IMR-90 (cell line): ENCODE measurements around the gene LMLN. TPM values are rescaled to one million over a fixed set of nuclear protein-coding genes. Genes with fewer than 3 reads are reported as not detected.
A peak's percentile ranks its signal among the peaks of the same experiment; 100 is the strongest.

Source experiments
- ATAC-seq: fragments of 200-7000 bp; cut with Tn5 transposase; 2 replicates; pipeline ENCODE4 v1.9.1; 2020; ENCODE audit warnings: low read depth, mild to moderate bottlenecking, moderate library complexity
- BruUV-seq: library from RNA; stranded (reverse); fragments of 400-500 nt; replicated peaks from 2 replicates; lab custom pipeline; 2021; lab: Mats Ljungman, UMichigan
- CTCF ChIA-PET: fragments of 300-600 bp; formaldehyde crosslinking; extraction: SDS; loops from one replicate; lab custom pipeline; 2021; ENCODE audit warnings: antibody characterized with exemption; lab: Yijun Ruan, JAX
- POLR2A ChIA-PET: fragments of 300-600 bp; sonication (Branson Sonifier 250); formaldehyde crosslinking; loops from one replicate; lab custom pipeline; 2022; ENCODE audit warnings: antibody characterized with exemption; ENCODE audit not compliant: unreplicated experiment; lab: Charles Lee
- DNase-seq: peaks from one replicate; pipeline ENCODE4 v3.0.0; 2013
- H2AFZ ChIP-seq: replicated peaks from 2 replicates; pipeline ENCODE3; 2013; ENCODE audit warnings: low read length, mild to moderate bottlenecking; ENCODE audit not compliant: poor library complexity
- H2AK5ac ChIP-seq: 2 replicates; pipeline ENCODE4 v1.6.1; 2013; ENCODE audit warnings: low read depth, low read length, inconsistent platforms
- H2AK9ac ChIP-seq: replicated peaks from 2 replicates; pipeline ENCODE3; 2013; ENCODE audit warnings: mild to moderate bottlenecking, low read depth, low read length, moderate library complexity; ENCODE audit not compliant: poor library complexity
- H2BK120ac ChIP-seq: 2 replicates; pipeline ENCODE4 v1.6.1; 2013; ENCODE audit warnings: low read depth, low read length, inconsistent platforms
- H2BK15ac ChIP-seq: 3 replicates; pipeline ENCODE4 v1.6.1; 2013; ENCODE audit warnings: low read depth, low read length, inconsistent platforms
- H2BK20ac ChIP-seq: 2 replicates; pipeline ENCODE4 v1.6.1; 2013; ENCODE audit warnings: low read depth, mild to moderate bottlenecking, inconsistent platforms, low read length, moderate library complexity
- H2BK5ac ChIP-seq: 2 replicates; pipeline ENCODE4 v1.6.1; 2013; ENCODE audit warnings: mild to moderate bottlenecking, low read depth, low read length, inconsistent platforms; ENCODE audit not compliant: poor library complexity, severe bottlenecking
- H3K14ac ChIP-seq: replicated peaks from 2 replicates; pipeline ENCODE4 v1.6.1; 2013; ENCODE audit warnings: low read depth, low read length, inconsistent platforms
- H3K18ac ChIP-seq: 2 replicates; pipeline ENCODE4 v1.6.1; 2013; ENCODE audit warnings: low read depth, low read length, control low read depth
- H3K23ac ChIP-seq: 2 replicates; pipeline ENCODE4 v1.6.1; 2013; ENCODE audit warnings: low read depth, low read length, inconsistent platforms
- H3K27ac ChIP-seq: 2 replicates; pipeline ENCODE4 v1.5.1; 2013; ENCODE audit warnings: mild to moderate bottlenecking, control low read depth, low read length; ENCODE audit not compliant: insufficient read depth
- H3K27me3 ChIP-seq: 2 replicates; pipeline ENCODE4 v1.6.1; 2013; ENCODE audit warnings: low read length; ENCODE audit not compliant: control insufficient read depth, insufficient read depth
- H3K36me3 ChIP-seq: 2 replicates; pipeline ENCODE4 v1.6.1; 2013; ENCODE audit warnings: low read length, mixed read lengths; ENCODE audit not compliant: control insufficient read depth, insufficient read depth
- H3K4ac ChIP-seq: 2 replicates; pipeline ENCODE4 v1.6.1; 2013; ENCODE audit warnings: low read depth, low read length, inconsistent platforms
- H3K4me1 ChIP-seq: 2 replicates; pipeline ENCODE4 v1.6.1; 2013; ENCODE audit warnings: low read length, mixed read lengths; ENCODE audit not compliant: control insufficient read depth, insufficient read depth
- H3K4me2 ChIP-seq: 2 replicates; pipeline ENCODE4 v1.6.1; 2013; ENCODE audit warnings: low read depth, mild to moderate bottlenecking, control low read depth, low read length, moderate library complexity
- H3K4me3 ChIP-seq: 2 replicates; pipeline ENCODE4 v1.5.1; 2013; ENCODE audit warnings: low read depth, mild to moderate bottlenecking, control low read depth, low read length, moderate library complexity; ENCODE audit not compliant: insufficient read depth
- H3K56ac ChIP-seq: 2 replicates; pipeline ENCODE4 v1.6.1; 2013; ENCODE audit warnings: low read length, inconsistent platforms; ENCODE audit not compliant: insufficient read depth; ENCODE audit errors: extremely low read depth
- H3K79me1 ChIP-seq, 2 experiments: 2 replicates each; pipeline ENCODE4 v1.6.1; 2013; ENCODE audit warnings: low read length in 2 of 2, inconsistent platforms in 1 of 2, low read depth in 1 of 2
- H3K9ac ChIP-seq: 2 replicates; pipeline ENCODE4 v1.6.1; 2013; ENCODE audit warnings: low read depth, low read length, control low read depth
- H3K9me1 ChIP-seq: 2 replicates; pipeline ENCODE4 v1.6.1; 2013; ENCODE audit warnings: low read length, inconsistent platforms; ENCODE audit not compliant: insufficient read depth
- H3K9me3 ChIP-seq: 2 replicates; pipeline ENCODE4 v1.6.1; 2013; ENCODE audit warnings: low read length; ENCODE audit not compliant: control insufficient read depth, insufficient read depth
- H4K20me1 ChIP-seq: 2 replicates; pipeline ENCODE4 v1.6.1; 2013; ENCODE audit warnings: low read length, inconsistent platforms; ENCODE audit not compliant: insufficient read depth
- H4K5ac ChIP-seq: 2 replicates; pipeline ENCODE4 v1.6.1; 2013; ENCODE audit warnings: mild to moderate bottlenecking, low read depth, low read length, control low read depth
- H4K8ac ChIP-seq, 2 experiments: 2 replicates each; pipeline ENCODE4 v1.6.1; 2013; ENCODE audit warnings: low read depth in 2 of 2, low read length in 2 of 2, control low read depth in 1 of 2, inconsistent platforms in 1 of 2
- H4K91ac ChIP-seq: 2 replicates; pipeline ENCODE4 v1.6.1; 2013; ENCODE audit warnings: low read depth, low read length, inconsistent platforms; ENCODE audit not compliant: insufficient read depth
- CEBPB ChIP-seq: IDR thresholded peaks from 2 replicates; pipeline ENCODE4 v1.6.1; 2012; ENCODE audit warnings: low read depth, low read length, improper control_type of control experiment
- FOS ChIP-seq: fragments of 150-350 bp; IDR thresholded peaks from 2 replicates; pipeline ENCODE4 v1.6.1; 2016; ENCODE audit warnings: low read depth, low read length
- MAFK ChIP-seq: IDR thresholded peaks from 2 replicates; pipeline ENCODE4 v1.6.1; 2012; ENCODE audit warnings: low read depth, low read length, improper control_type of control experiment
- RCOR1 ChIP-seq: IDR thresholded peaks from 2 replicates; pipeline ENCODE4 v1.6.1; 2012; ENCODE audit warnings: mild to moderate bottlenecking, low read length, improper control_type of control experiment; ENCODE audit not compliant: insufficient replicate concordance
- WGBS, 2 experiments: methylation state at CpG; one replicate each; pipeline versions ENCODE4 v1.1.5 to v1.1.7; 2013; ENCODE audit warnings: missing lambda C conversion rate in 2 of 2; ENCODE audit not compliant: insufficient read length in 1 of 2; ENCODE audit errors: extremely low coverage in 2 of 2; 5-methylcytosine and 5-hydroxymethylcytosine counted together
- dilution Hi-C: fragments of 300-500 bp; cut with HindIII; formaldehyde crosslinking; loops from one replicate; pipeline ENCODE4 v1.14.3; 2018; ENCODE audit warnings: low sequenced_read_pairs; ENCODE audit not compliant: unreplicated experiment
- in situ Hi-C: fragments of 300-500 bp; cut with MboI; formaldehyde crosslinking; loops from 3 replicates; pipeline ENCODE4 v1.14.3; 2019; ENCODE audit warnings: low sequenced_read_pairs, inconsistent platforms, mixed read lengths
- intact Hi-C: fragments of 100-400 bp; cut with micrococcal nuclease; formaldehyde crosslinking; loops from 2 replicates; pipeline ENCODE4 v1.10.0; 2022
- polyA plus RNA-seq, 3 experiments: library from polyadenylated mRNA; depleted of rRNA; stranded (reverse); fragments of >200 nt; gene quantifications; 2 replicates each; pipeline ENCODE4 v1.2.3, GENCODE V29; 2012; ENCODE audit warnings: low replicate concordance in 1 of 3
- total RNA-seq: library from RNA; depleted of rRNA; stranded (reverse); fragments of >200 nt; gene quantifications from 2 replicates; pipeline ENCODE4 v1.2.3, GENCODE V29; 2012
- TF ChIP-seq, protein P1 (sequence below): fragments of 150-350 bp; IDR thresholded peaks from 2 replicates; pipeline ENCODE4 v1.6.1; 2017; ENCODE audit warnings: mild to moderate bottlenecking, antibody characterized with exemption, low read length, low read depth

Gene LMLN
- total and polyA plus RNA-seq, 2 of the 4 experiments (the other 2 are of a cell fraction), result 3.3 to 3.9 TPM

DNA sequence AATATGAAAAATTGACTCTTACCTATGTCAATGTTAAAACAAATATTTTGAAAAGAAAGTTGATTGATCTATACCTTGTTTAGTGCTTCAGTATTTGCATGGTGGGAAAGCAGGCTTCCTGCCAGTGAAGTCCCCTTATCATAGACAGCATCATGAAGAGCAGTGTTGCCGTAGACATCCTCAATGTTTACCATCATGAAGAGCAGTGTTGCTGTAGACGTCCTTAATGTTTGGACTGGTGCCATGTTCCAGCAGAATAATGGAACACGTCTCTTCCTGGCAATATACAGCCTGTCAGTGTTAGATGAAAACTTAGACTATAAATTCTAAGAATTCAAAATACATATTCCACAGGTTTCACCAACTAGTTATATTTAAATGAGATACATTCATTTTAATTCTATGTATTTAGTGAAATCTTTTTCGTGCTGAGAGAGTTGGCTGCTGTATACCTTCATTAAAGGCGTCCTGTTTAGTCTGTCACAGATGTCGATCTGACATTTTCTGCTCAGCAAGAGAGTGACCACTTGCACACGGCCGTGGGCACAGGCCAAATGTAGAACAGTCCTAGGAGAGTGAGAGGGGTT, 116.8 kb downstream of the LMLN start:
- Histone ChIP-seq H3K36me3 (no peaks in the 10 kb centered on the region), H3K27me3 (peaks cover 41% of the 10 kb centered on the region), H2BK15ac (no peak overlapping the region), H4K5ac (no peak overlapping the region), H3K79me1 (no peaks in the 10 kb centered on the region), H3K14ac (no peak overlapping the region), H2AK9ac (peak overlapping the region; percentile 70), H2BK120ac (no peak overlapping the region), H4K20me1 (no peaks in the 10 kb centered on the region), H3K27ac (no peak overlapping the region), H2BK20ac (no peak overlapping the region), H3K9me3 (0 out of 2 replicates have a peak, but pooled peaks cover 2% of the 10 kb centered on the region), H4K91ac (no peak overlapping the region), H2AFZ (no peak overlapping the region), H2BK5ac (no peak overlapping the region), H3K23ac (no peak overlapping the region), H3K9me1 (no peaks in the 10 kb centered on the region), H3K18ac (no peak overlapping the region), H4K8ac (no peak overlapping the region), H3K4me2 (no peak overlapping the region), H3K56ac (no peak overlapping the region), H3K9ac (no peak overlapping the region), H3K4me1 (0 out of 2 replicates have a peak, but pooled peaks cover 2% of the 10 kb centered on the region), H2AK5ac (no peak overlapping the region), H3K4ac (no peak overlapping the region), H3K4me3 (no peak overlapping the region)
- no TSS peak for BruUV-seq
- WGBS, 2 experiments, result no CpG with 5 or more reads among the region's 8 CpGs
- dilution Hi-C loops (no loop called here), intact Hi-C loops (loop anchor here (10.0 kb wide), 1 partner anchor 112 kb away; the partner anchor contains the start of gene LMLN), in situ Hi-C loops (no loop called here)
- ChIA-PET POLR2A (no interaction called here), CTCF (no interaction called here)
- TF ChIP-seq FOS, result no peak
- TF ChIP-seq, protein P1, sequence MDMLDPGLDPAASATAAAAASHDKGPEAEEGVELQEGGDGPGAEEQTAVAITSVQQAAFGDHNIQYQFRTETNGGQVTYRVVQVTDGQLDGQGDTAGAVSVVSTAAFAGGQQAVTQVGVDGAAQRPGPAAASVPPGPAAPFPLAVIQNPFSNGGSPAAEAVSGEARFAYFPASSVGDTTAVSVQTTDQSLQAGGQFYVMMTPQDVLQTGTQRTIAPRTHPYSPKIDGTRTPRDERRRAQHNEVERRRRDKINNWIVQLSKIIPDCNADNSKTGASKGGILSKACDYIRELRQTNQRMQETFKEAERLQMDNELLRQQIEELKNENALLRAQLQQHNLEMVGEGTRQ, result no peak
- TF ChIP-seq CEBPB, result no peak
- TF ChIP-seq RCOR1, result no peak
- TF ChIP-seq MAFK, result no peak
- ATAC-seq (no peak), DNase-seq (no peak)
